Right cardiac atrium (tissue), 5 donors: ENCODE results near the gene TSHZ2. TPM values are rescaled to one million over a fixed set of nuclear protein-coding genes. Genes with fewer than 3 reads are reported as not detected.
"Not testable (repeated sequence)": the region's sequence is repeated elsewhere in the genome, so short reads cannot be mapped to it uniquely, and the experiment has no call there.

Source experiments
- ATAC-seq, 2 donors: fragments of 200-7000 bp; cut with Tn5 transposase; one replicate each; pipeline versions ENCODE4 v1.8.0 to v1.9.1; 2020; ENCODE audit warnings: moderate library complexity in 2 of 2, mild to moderate bottlenecking in 1 of 2
- DNase-seq, 3 donors: peaks; one replicate each; pipeline ENCODE4 v3.0.0-alpha.2; 2020
- H3K27ac ChIP-seq: one replicate; pipeline ENCODE4 v1.5.1; 2013; ENCODE audit warnings: mild to moderate bottlenecking, low read length, control low read depth, moderate library complexity
- H3K27me3 ChIP-seq: one replicate; pipeline ENCODE4 v1.6.1; 2013; ENCODE audit not compliant: control insufficient read depth, insufficient read depth
- H3K4me1 ChIP-seq: one replicate; pipeline ENCODE4 v1.6.1; 2013; ENCODE audit warnings: low read length; ENCODE audit not compliant: control insufficient read depth, insufficient read depth
- H3K4me3 ChIP-seq: one replicate; pipeline ENCODE4 v1.5.1; 2013; ENCODE audit warnings: low read length, control low read depth
- H3K9me3 ChIP-seq: one replicate; pipeline ENCODE4 v1.6.1; 2013; ENCODE audit warnings: low read length; ENCODE audit not compliant: control insufficient read depth
- WGBS: extraction: QIAGEN DNeasy Blood & Tissue Kit; methylation state at CpG from one replicate; pipeline ENCODE4 v1.1.7; 2013; 5-methylcytosine and 5-hydroxymethylcytosine counted together
- intact Hi-C, 4 donors: fragments of 100-400 bp; cut with DNase I; formaldehyde crosslinking; loops; one replicate each; pipeline versions ENCODE4 v1.11.0 to v1.14.0; 2022 to 2023
- polyA plus RNA-seq: library from polyadenylated mRNA; stranded (reverse); fragments of 200-250 nt; gene quantifications from one replicate; pipeline ENCODE4 v1.2.3, GENCODE V29; 2013
- total RNA-seq, 4 donors: library from RNA; stranded (reverse); fragmentation: NEBNext Ultra II Directional; extraction: Animal tissue kit (Norgen Biotek cat#: 25700); gene quantifications; one replicate each; pipeline ENCODE4 v1.2.1, GENCODE V29; 2021
- donor health status: healthy with polysubstance abuse.
- donor health status: DM: no; HTN: yes; CAD: no.
- donor health status: DM: no; HTN: no; CAD: no.
- donor health status: DM: no; HTN: yes; CAD: no; lungs with severe emphysema.
- donor health status: DM: yes; HTN: yes; CAD: no.

The TSHZ2 gene
- total and polyA plus RNA-seq, 5 donors, result 2.3 to 8.9 (median 6.9) TPM

DNA sequence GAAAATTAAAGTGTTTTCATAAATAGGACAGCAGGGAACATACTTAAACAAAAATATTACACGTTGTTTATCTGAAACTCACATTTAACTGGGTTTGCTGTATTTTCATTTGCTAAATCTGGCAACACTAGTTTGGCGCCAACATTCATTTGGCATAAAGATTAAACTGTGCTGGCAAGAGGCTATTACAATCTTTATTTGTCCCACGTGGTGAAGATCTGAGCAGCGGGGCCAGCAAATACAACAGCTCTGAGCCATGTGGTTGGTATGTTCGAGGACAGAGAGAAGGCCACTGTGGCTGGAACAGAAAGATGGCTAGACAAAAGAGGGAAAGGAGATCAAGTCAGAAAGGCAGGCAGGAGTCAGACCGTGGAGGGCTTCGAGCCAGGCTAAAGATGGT is 387.3 kb downstream of the TSHZ2 start:
- intact Hi-C loops, result no loop called here
- Histone ChIP-seq H3K4me1 (no peaks in the 10 kb centered on the region), H3K27me3 (no peaks in the 10 kb centered on the region), H3K27ac (no peak overlapping the region), H3K4me3 (no peak overlapping the region), H3K9me3 (peaks cover 3% of the 10 kb centered on the region)
- DNase-seq, result no peak
- WGBS, result 75% methylated on average over 7 of the region's 7 CpGs
- no peak for ATAC-seq

DNA sequence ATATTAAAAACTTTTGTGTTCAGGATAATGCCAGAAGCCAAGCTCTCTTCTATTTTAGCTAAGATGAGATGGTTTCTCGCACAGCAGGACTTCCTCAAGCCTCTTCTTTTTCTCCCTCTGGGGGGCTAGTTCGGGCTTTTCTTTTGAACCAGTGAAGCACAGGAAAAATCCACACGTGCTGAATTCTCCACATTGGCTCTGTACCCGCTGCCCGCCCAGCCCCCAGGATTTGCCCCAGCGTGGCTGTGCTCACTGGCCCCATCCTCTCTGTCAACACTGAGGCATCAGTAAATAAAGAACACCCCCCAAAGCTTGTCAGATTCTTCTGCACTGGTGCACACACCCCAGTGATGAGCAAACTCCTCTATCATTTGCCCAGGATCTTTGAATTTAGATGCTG is 388.7 kb downstream of the TSHZ2 start:
- ATAC-seq (no peak), DNase-seq (no peak)
- no peak overlapping the region for H3K27ac ChIP-seq
- no peaks in the 10 kb centered on the region for H3K4me1 ChIP-seq
- intact Hi-C loops, result no loop called here
- 71% methylated on average over 6 of the region's 6 CpGs for WGBS
- no peaks in the 10 kb centered on the region for H3K27me3 ChIP-seq
- H3K4me3 ChIP-seq, result no peak overlapping the region
- H3K9me3 ChIP-seq, result peaks cover under 1% of the 10 kb centered on the region

DNA sequence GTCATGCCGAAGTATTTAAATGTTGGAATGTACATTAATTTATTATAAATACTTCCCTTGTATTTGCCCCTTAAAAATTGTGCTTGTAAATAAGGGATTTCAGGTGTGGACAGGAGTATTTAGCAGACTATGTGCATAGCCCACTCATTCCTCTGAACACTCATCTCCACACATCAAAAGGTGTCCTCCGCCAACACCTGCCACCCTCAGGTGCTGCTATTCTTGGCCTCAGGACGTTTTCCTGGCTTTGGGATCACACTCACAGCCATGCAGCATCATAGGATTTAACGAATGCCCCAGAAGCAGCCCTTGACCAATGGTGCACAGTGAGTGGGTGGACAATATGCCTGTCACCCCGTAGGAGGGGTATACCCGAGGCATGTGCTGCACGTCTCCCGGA is 390.6 kb downstream of the TSHZ2 start:
- no peaks in the 10 kb centered on the region for H3K9me3 ChIP-seq
- H3K4me3 ChIP-seq, result no peak overlapping the region
- DNase-seq (no peak), ATAC-seq (no peak)
- no peaks in the 10 kb centered on the region for H3K4me1 ChIP-seq
- intact Hi-C loops, result no loop called here
- H3K27ac ChIP-seq, result no peak overlapping the region
- WGBS, result 85% methylated on average over 8 of the region's 8 CpGs
- H3K27me3 ChIP-seq, result no peaks in the 10 kb centered on the region

DNA sequence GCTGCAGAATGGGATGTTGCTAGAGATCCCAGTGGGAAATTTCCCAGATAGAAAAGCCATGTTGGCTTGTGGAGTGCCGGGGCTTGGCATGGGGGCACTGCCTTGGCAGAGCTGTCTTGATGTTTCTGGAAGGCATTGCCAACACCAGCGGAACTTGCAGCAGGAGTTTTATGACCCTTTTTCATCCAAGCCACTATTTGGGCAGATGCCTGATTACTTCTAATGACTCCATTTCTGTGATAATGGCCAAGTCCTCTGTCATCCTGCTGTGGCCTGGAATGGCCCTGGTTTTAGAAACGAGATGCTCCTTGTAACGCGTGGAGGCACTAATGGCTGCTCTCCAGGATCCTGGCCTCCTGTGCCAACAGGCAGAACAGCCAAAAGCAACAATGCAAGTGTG is 392.5 kb downstream of the TSHZ2 start:
- ATAC-seq (no peak), DNase-seq (no peak)
- WGBS, result 63% methylated on average over 5 of the region's 5 CpGs
- no peaks in the 10 kb centered on the region for H3K9me3 ChIP-seq
- no peak overlapping the region for H3K27ac ChIP-seq
- H3K27me3 ChIP-seq, result no peaks in the 10 kb centered on the region
- H3K4me3 ChIP-seq, result no peak overlapping the region
- intact Hi-C loops, result no loop called here
- H3K4me1 ChIP-seq, result no peaks in the 10 kb centered on the region

DNA sequence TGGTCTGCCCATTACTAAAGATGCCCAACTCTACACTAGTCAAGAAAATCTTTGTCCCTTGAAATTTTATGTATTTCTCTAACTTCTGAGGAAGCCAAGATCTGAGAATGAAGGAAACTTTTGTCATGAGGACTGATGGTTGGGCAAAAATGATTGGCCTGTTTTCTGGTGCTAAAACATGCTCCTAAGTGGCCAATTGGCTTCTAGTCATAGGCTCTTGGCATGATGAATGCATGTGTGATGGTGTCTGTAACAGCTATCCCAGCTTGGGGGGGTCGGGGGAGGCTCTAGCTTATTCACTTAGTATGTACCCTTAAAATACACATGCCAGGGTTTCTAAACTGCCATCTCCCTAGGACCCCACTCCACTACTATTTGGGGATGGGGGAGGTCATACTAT is 392.9 kb downstream of the TSHZ2 start:
- no peak for ATAC-seq
- Histone ChIP-seq H3K4me3 (no peak overlapping the region), H3K4me1 (no peaks in the 10 kb centered on the region), H3K9me3 (no peaks in the 10 kb centered on the region), H3K27ac (no peak overlapping the region), H3K27me3 (no peaks in the 10 kb centered on the region)
- intact Hi-C loops, result no loop called here
- no peak for DNase-seq
- WGBS, result 64% methylated on average over 1 of the region's 1 CpG

DNA sequence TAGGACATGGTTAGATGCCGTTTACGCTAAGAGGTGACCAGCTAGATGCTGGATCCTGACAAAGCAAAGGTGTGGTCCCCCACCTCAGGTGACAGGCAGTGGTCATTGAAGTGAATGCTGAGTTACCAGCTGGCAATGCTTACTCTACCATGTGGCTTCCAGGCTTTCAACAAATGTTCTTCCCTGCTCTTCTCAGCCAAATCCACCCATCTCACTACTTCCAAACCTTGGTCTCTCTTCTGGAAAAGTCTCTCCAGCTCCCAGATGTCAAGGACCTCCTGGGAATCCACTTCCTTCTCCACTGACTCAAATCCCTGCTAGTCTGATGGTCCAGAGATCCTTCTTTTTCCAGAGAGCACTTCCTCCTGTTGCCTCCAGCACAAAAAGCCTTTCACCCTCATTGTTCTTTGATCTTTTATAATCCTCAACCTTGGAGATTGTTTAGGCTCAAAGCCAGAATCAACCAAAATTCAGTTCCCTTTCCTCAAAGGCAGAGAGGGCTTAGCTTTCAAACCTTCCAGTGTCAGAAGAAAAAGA is 393.4 kb downstream of the TSHZ2 start:
- no peak overlapping the region for H3K27ac ChIP-seq
- intact Hi-C loops, result no loop called here
- ATAC-seq (no peak), DNase-seq (no peak)
- no peaks in the 10 kb centered on the region for H3K4me1 ChIP-seq
- H3K27me3 ChIP-seq, result no peaks in the 10 kb centered on the region
- 95% methylated on average over 2 of the region's 2 CpGs for WGBS
- H3K4me3 ChIP-seq, result no peak overlapping the region
- H3K9me3 ChIP-seq, result no peaks in the 10 kb centered on the region

DNA sequence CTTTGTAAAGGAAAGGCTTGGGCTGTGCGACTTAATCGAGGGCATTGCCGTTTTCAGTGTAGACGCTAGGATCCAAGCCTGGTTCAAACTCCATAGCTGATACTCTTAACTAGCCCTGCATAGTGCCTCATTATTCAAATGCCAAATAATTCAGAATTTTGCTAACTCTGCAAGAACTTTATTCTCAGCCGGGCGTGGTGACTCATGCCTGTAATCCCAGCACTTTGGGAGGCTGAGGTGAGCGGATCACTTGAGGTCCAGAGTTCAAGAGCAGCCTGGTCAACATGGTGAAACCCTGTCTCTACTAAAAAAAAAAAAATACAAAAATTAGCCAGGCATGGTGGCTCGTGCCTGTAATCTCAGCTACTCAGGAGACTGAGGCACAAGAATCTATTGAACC is 394.8 kb downstream of the TSHZ2 start:
- H3K27me3 ChIP-seq, H3K4me3 ChIP-seq, H3K9me3 ChIP-seq, intact Hi-C loops, ATAC-seq, H3K4me1 ChIP-seq, H3K27ac ChIP-seq, DNase-seq: not testable (repeated sequence)
- 94% methylated on average over 8 of the region's 8 CpGs for WGBS

DNA sequence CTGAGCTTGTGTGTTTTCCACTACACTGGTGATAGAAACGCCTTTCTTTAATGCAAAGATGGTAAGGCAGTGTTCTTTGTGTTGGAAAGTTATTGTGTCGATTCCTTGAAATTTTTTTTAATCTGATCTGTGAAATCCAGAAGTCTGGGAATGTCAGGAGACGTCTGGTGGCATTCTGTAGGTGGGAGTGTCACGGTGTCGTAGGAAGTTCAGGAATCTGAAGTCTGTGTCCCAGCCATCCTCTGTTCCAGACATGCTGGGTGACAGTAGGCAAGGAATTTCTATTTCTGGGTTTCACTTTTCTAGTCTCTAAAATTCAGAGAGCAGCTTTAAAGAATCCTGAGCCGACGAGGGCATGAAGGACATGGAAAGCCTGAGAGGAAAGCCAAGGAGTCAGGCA is 397.7 kb downstream of the TSHZ2 start:
- DNase-seq (no peak), ATAC-seq (no peak)
- H3K4me1 ChIP-seq, result no peaks in the 10 kb centered on the region
- WGBS, result 72% methylated on average over 7 of the region's 7 CpGs
- no peak overlapping the region for H3K4me3 ChIP-seq
- intact Hi-C loops, result no loop called here
- H3K27me3 ChIP-seq, result no peaks in the 10 kb centered on the region
- H3K27ac ChIP-seq, result no peak overlapping the region
- H3K9me3 ChIP-seq, result no peaks in the 10 kb centered on the region

DNA sequence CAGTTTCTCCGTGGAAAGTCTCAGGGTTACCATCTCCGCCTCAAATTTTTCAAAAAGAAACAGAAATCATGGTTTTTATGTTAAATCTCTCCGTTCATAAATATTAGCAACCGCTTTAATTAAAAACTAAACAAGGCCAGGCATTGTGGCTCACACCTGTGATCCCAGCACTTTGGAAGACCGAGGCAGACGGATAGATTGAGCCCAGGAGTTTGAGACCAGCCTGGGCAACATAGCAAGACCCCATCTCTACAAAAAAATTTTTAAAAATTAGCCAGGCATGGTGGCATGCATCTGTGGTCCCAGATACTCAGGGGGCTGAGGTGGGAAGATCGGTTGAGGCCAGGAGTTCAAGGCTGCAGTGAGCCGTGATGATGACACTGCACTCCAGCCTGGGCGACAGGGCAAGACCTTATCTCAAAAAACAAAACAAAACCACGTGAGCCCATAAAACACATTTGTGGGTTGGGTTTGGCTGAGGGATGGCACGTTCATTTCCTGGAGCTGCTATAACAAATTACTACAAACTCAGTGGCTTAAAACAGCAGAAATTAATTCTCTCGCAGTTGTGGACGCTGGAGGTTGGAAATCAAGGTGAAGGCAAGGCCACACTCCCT is 398.3 kb downstream of the TSHZ2 start:
- H3K4me3 ChIP-seq, result no peak overlapping the region
- DNase-seq (no peak), ATAC-seq (no peak)
- intact Hi-C loops, result no loop called here
- no peaks in the 10 kb centered on the region for H3K27me3 ChIP-seq
- no peaks in the 10 kb centered on the region for H3K9me3 ChIP-seq
- H3K27ac ChIP-seq, result no peak overlapping the region
- H3K4me1 ChIP-seq, result no peaks in the 10 kb centered on the region
- 86% methylated on average over 13 of the region's 13 CpGs for WGBS

DNA sequence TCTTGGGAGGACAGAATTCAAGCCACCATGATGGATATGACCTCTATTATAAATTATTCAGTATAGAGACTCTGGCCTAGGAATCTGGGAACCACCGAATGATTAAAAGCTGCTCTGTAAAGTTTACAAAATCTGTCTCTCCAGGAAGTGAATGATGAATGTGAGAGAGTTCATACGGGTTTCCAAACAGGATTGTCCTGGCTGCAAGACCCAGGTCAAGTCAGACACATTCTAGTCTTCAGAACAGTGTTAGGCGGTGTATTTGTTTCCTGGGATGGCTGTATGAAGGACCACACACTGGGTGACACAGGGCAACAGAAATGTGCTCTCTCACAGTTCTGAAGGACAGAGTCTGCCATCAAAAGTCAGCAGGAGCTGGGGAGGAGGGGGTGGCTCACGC is 399.1 kb downstream of the TSHZ2 start:
- intact Hi-C loops, result no loop called here
- Histone ChIP-seq H3K27me3 (no peaks in the 10 kb centered on the region), H3K4me3 (no peak overlapping the region), H3K27ac (no peak overlapping the region), H3K9me3 (no peaks in the 10 kb centered on the region), H3K4me1 (no peaks in the 10 kb centered on the region)
- 92% methylated on average over 4 of the region's 4 CpGs for WGBS
- ATAC-seq (no peak), DNase-seq (no peak)

DNA sequence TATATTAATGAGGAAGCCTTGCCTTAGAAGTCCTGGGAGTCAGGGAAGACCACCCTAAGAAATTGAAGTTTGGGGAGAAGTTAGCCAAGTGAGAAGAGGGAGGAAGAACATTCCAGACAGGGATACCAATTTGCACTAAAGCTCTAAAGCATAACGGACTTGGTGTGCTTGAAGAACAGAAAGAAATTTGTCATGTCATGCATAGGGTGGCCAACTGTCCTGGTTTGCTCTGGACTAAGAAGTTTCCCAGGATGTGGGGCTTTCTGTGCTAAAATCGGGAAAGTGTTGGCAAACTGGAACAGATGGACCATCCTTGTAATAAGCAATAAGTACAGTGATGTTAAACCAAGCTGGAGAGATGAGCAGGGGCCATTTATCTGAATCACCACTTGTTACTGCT is 403.9 kb downstream of the TSHZ2 start:
- ATAC-seq (no peak), DNase-seq (no peak)
- H3K9me3 ChIP-seq, result no peaks in the 10 kb centered on the region
- no peak overlapping the region for H3K4me3 ChIP-seq
- intact Hi-C loops, result no loop called here
- no peaks in the 10 kb centered on the region for H3K4me1 ChIP-seq
- no peaks in the 10 kb centered on the region for H3K27me3 ChIP-seq
- H3K27ac ChIP-seq, result no peak overlapping the region
- 94% methylated on average over 2 of the region's 2 CpGs for WGBS
